Measurements from ENCODE around the gene TAGLN3.

DNA sequence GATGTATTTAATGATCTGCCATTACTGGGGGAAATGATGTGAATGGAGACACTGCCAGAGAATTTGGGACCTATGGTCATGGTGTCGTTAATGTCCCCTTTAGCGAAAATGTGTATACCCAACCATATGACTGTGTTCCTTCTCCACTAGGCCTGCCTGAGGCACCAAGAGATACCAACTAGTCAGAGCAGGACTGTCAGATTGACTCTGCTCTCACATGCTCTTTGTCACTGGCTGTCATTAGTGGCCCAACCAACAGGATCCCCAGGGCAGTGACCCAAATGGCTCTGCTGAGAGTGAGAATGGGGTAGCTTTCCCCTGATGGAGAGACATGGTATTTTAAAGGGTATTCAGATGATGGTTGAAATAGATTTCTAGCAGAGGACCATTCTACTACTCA is 2.8 kb downstream of the TAGLN3 start:
- TF ChIP-seq MZF1 (tag by site-specific recombination; IDR thresholded peaks at IDR 0.05; ENCODE audit: borderline replicate concordance) (no peak), ZBTB21 (tag by site-specific recombination; IDR thresholded peaks at IDR 0.05) (no peak), ZNF274 (IDR thresholded peaks at IDR 0.05; ENCODE audit: low read length) (no peak), ZNF274 (tag by site-specific recombination; IDR thresholded peaks at IDR 0.05; ENCODE audit: borderline replicate concordance) (no peak), ZNF670 (tag by site-specific recombination; IDR thresholded peaks at IDR 0.05; ENCODE audit: low read depth) (no peak), CTCF (tag by site-specific recombination; IDR thresholded peaks at IDR 0.05) (no peak)
